HCT116 (cell line): Measurements from ENCODE around the gene NCOA1. TPM values are rescaled to one million over a fixed set of nuclear protein-coding genes. Genes with fewer than 3 reads are reported as not detected.

ENCODE experiments used
- ATAC-seq: fragments of 200-7000 bp; cut with Tn5 transposase; 2 replicates; pipeline ENCODE4 v1.9.1; 2020; ENCODE audit warnings: mild to moderate bottlenecking, moderate library complexity
- BruUV-seq: library from RNA; stranded (reverse); fragments of 400-500 nt; replicated peaks from 2 replicates; lab custom pipeline; 2021; lab: Mats Ljungman, UMichigan
- CTCF ChIA-PET: fragments of 300-600 bp; sonication (Branson Sonifier 250); formaldehyde crosslinking; loops from one replicate; lab custom pipeline; 2021; ENCODE audit warnings: antibody characterized with exemption; lab: Charles Lee
- POLR2A ChIA-PET: fragments of 300-600, 350-600 bp; sonication (Branson Sonifier 250); formaldehyde crosslinking; loops from one replicate; lab custom pipeline; 2021; ENCODE audit warnings: antibody characterized with exemption; lab: Charles Lee
- RAD21 ChIA-PET, 2 experiments: fragments of 300-600 bp; sonication (Branson Sonifier 250); formaldehyde crosslinking; loops; one replicate each; lab custom pipeline; 2023; ENCODE audit warnings: low total read pairs in 2 of 2; ENCODE audit not compliant: uncharacterized antibody in 2 of 2, unreplicated experiment in 2 of 2, low non-redundant PET in 1 of 2; lab: Charles Lee
- DNase-seq: peaks from one replicate; pipeline ENCODE4 v3.0.0-alpha.2; 2010; ENCODE audit warnings: low read depth, low spot score
- H2AFZ ChIP-seq: fragments of 200-600 bp; shearing (Covaris generic), sonication (generic); 2 replicates; pipeline ENCODE4 v1.6.1; 2017; ENCODE audit warnings: low read depth, mixed run types, mixed read lengths, antibody characterized with exemption, low read length; ENCODE audit not compliant: poor library complexity, severe bottlenecking
- H3K27ac ChIP-seq: 2 replicates; pipeline ENCODE4 v1.5.1; 2012; ENCODE audit warnings: low read depth, low read length
- H3K27me3 ChIP-seq: fragments of 200-600 bp; sonication (generic); 2 replicates; pipeline ENCODE4 v1.6.1; 2016; ENCODE audit warnings: mixed run types, low read length, mixed read lengths; ENCODE audit not compliant: insufficient read depth
- H3K36me3 ChIP-seq, 2 experiments: fragments of 200-500 bp in 1 of 2; fragments of 200-600 bp in 1 of 2; sonication (Bioruptor generic) in 1 of 2; sonication (generic) in 1 of 2; 2 replicates each; pipeline versions ENCODE4 v1.5.1 to v1.6.1; 2014 to 2016; ENCODE audit warnings: low read length in 2 of 2, inconsistent platforms in 1 of 2, mixed read lengths in 1 of 2, mixed run types in 1 of 2; ENCODE audit not compliant: insufficient read depth in 2 of 2, control insufficient read depth in 1 of 2
- H3K4me1 ChIP-seq, 2 experiments: fragments of 200-600 bp in 1 of 2; sonication (generic) in 1 of 2; 2 replicates each; pipeline versions ENCODE4 v1.5.1 to v1.6.1; 2012 to 2017; ENCODE audit warnings: low read length in 2 of 2, inconsistent platforms in 1 of 2, mild to moderate bottlenecking in 1 of 2, mixed read lengths in 1 of 2, mixed run types in 1 of 2, moderate library complexity in 1 of 2; ENCODE audit not compliant: insufficient read depth in 2 of 2, control insufficient read depth in 1 of 2
- H3K4me2 ChIP-seq: fragments of 200-600 bp; sonication (generic); 2 replicates; pipeline ENCODE4 v1.6.1; 2017; ENCODE audit warnings: mixed run types, low read length, mixed read lengths
- H3K4me3 ChIP-seq, 2 experiments: fragments of 200-600 bp in 1 of 2; sonication (generic) in 1 of 2; replicated peaks in 1 of 2; 2 replicates each; pipeline ENCODE4 v1.5.1; 2011 to 2016; ENCODE audit warnings: low read length in 2 of 2, control low read depth in 1 of 2, low read depth in 1 of 2, mild to moderate bottlenecking in 1 of 2, mixed read lengths in 1 of 2, mixed run types in 1 of 2
- H3K79me2 ChIP-seq: fragments of 200-600 bp; sonication (generic); 2 replicates; pipeline ENCODE4 v1.6.1; 2017; ENCODE audit warnings: mild to moderate bottlenecking, mixed run types, low read length, moderate library complexity, mixed read lengths; ENCODE audit not compliant: insufficient read depth
- H3K9ac ChIP-seq: fragments of 200-600 bp; sonication (generic); 2 replicates; pipeline ENCODE4 v1.6.1; 2016; ENCODE audit warnings: low read length, mixed read lengths
- H3K9me2 ChIP-seq: fragments of 200-600 bp; sonication (generic), shearing (Covaris generic); 2 replicates; pipeline ENCODE4 v1.6.1; 2017; ENCODE audit warnings: mixed run types, mild to moderate bottlenecking, moderate library complexity; ENCODE audit not compliant: insufficient read depth
- H3K9me3 ChIP-seq, 2 experiments: fragments of 200-500 bp in 1 of 2; fragments of 200-600 bp in 1 of 2; sonication (Bioruptor generic) in 1 of 2; sonication (generic) in 1 of 2; 2 replicates each; pipeline ENCODE4 v1.6.1; 2014 to 2017; ENCODE audit warnings: low read length in 2 of 2, mixed read lengths in 2 of 2, inconsistent platforms in 1 of 2, low read depth in 1 of 2, mild to moderate bottlenecking in 1 of 2, mixed run types in 1 of 2, moderate library complexity in 1 of 2; ENCODE audit not compliant: control insufficient read depth in 1 of 2, insufficient read depth in 1 of 2
- H4K20me1 ChIP-seq: fragments of 200-600 bp; sonication (generic), shearing (Covaris generic); 2 replicates; pipeline ENCODE4 v1.6.1; 2017; ENCODE audit warnings: mixed run types, mild to moderate bottlenecking, moderate library complexity; ENCODE audit not compliant: insufficient read depth
- CBX3 ChIP-seq: IDR thresholded peaks from 2 replicates; pipeline ENCODE4 v1.6.1; 2012; ENCODE audit warnings: low read depth
- CEBPB ChIP-seq: IDR thresholded peaks from 2 replicates; pipeline ENCODE4 v1.6.1; 2012; ENCODE audit warnings: low read depth
- CTCF ChIP-seq, 3 experiments: fragments of 200-600 bp in 1 of 3; sonication (generic) in 1 of 3; IDR thresholded peaks in 2 of 3; conservative IDR thresholded peaks in 1 of 3; 2 replicates each; pipeline ENCODE4 v1.5.1; 2012 to 2017; ENCODE audit warnings: low read depth in 2 of 3, low read length in 2 of 3, antibody characterized with exemption in 1 of 3, borderline replicate concordance in 1 of 3, control low read depth in 1 of 3, mild to moderate bottlenecking in 1 of 3, mixed read lengths in 1 of 3, mixed run types in 1 of 3, moderate library complexity in 1 of 3; ENCODE audit not compliant: insufficient read depth in 1 of 3
- EGR1 ChIP-seq: IDR thresholded peaks from 2 replicates; pipeline ENCODE4 v1.6.1; 2012; ENCODE audit warnings: low read depth
- ELF1 ChIP-seq: IDR thresholded peaks from 2 replicates; pipeline ENCODE4 v1.6.1; 2012; ENCODE audit warnings: low read depth, borderline replicate concordance
- EZH2 ChIP-seq: fragments of 200-600 bp; sonication (generic); IDR thresholded peaks from 2 replicates; pipeline ENCODE4 v1.6.1; 2017; ENCODE audit warnings: antibody characterized with exemption, mixed run types
- FOSL1 ChIP-seq: IDR thresholded peaks from 2 replicates; pipeline ENCODE4 v1.6.1; 2012; ENCODE audit warnings: low read depth
- JUND ChIP-seq: IDR thresholded peaks from 2 replicates; pipeline ENCODE4 v1.6.1; 2012
- RAD21 ChIP-seq: IDR thresholded peaks from 2 replicates; pipeline ENCODE4 v1.6.1; 2012; ENCODE audit warnings: low read depth, mild to moderate bottlenecking
- SIN3A ChIP-seq: IDR thresholded peaks from 2 replicates; pipeline ENCODE4 v1.6.1; 2012; ENCODE audit warnings: low read depth
- SRF ChIP-seq: IDR thresholded peaks from 2 replicates; pipeline ENCODE4 v1.6.1; 2012; ENCODE audit warnings: low read depth
- TCF7L2 ChIP-seq: IDR thresholded peaks from 2 replicates; pipeline ENCODE4 v1.7.0; 2011; ENCODE audit warnings: borderline replicate concordance, inconsistent platforms; ENCODE audit not compliant: insufficient read depth, insufficient read length; ENCODE audit errors: extremely low read depth
- YY1 ChIP-seq: IDR thresholded peaks from 2 replicates; pipeline ENCODE4 v1.6.1; 2011; ENCODE audit warnings: low read length, low read depth, moderate library complexity, mild to moderate bottlenecking; ENCODE audit not compliant: insufficient replicate concordance; ENCODE audit errors: extremely low read depth
- ZBTB33 ChIP-seq: IDR thresholded peaks from 2 replicates; pipeline ENCODE4 v1.6.1; 2011; ENCODE audit warnings: mild to moderate bottlenecking, low read length, moderate library complexity; ENCODE audit not compliant: insufficient replicate concordance; ENCODE audit errors: extremely low read depth
- ZFX ChIP-seq: fragments of 450-650 bp; IDR thresholded peaks from 2 replicates; pipeline ENCODE4 v1.6.1; 2017
- ZNF274 ChIP-seq: fragments of 200-500 bp; sonication (Bioruptor generic); IDR thresholded peaks from 2 replicates; pipeline ENCODE4 v1.6.1; 2014; ENCODE audit warnings: mild to moderate bottlenecking, low read depth, low read length, inconsistent platforms
- intact Hi-C: fragments of 100-400 bp; cut with micrococcal nuclease; formaldehyde crosslinking; loops from 2 replicates; pipeline ENCODE4 v1.10.0; 2022
- total RNA-seq: library from RNA; stranded (reverse); gene quantifications from one replicate; pipeline ENCODE4 v1.2.1, GENCODE V29; 2021; ENCODE audit not compliant: unreplicated experiment
- TF ChIP-seq, protein P1 (sequence below): IDR thresholded peaks from 2 replicates; pipeline ENCODE4 v1.6.1; 2012
- TF ChIP-seq, protein P2 (sequence below): IDR thresholded peaks from 2 replicates; pipeline ENCODE4 v1.6.1; 2012; ENCODE audit warnings: low read depth

The NCOA1 gene
- total RNA-seq, 1 experiment from 2014 or later = 10.4 TPM

GRCh38 chr2:24539258-24539657 lies 48.2 kb downstream of the NCOA1 start:
- ATAC-seq = no peak
- H3K79me2 ChIP-seq = no peaks in the 10 kb centered on the region
- intact Hi-C loops = no loop called here
- H3K4me1 ChIP-seq = no peaks in the 10 kb centered on the region
- TF ChIP-seq CTCF (IDR thresholded peaks at IDR 0.05 in 2 of 3, conservative IDR thresholded peaks at IDR 0.05 in 1 of 3; ENCODE audit: borderline replicate concordance in 1 of 3, insufficient read depth in 1 of 3, low read depth in 2 of 3, low read length in 2 of 3) (no peak), ZNF274 (no peak), ELF1 (no peak), CBX3 (no peak), YY1 (no peak), RAD21 (no peak), ZFX (no peak), FOSL1 (no peak), ZBTB33 (no peak), JUND (no peak), EZH2 (no peak), EGR1 (no peak), CEBPB (no peak), SIN3A (no peak), TCF7L2 (no peak), SRF (no peak)
- TF ChIP-seq, protein P1, sequence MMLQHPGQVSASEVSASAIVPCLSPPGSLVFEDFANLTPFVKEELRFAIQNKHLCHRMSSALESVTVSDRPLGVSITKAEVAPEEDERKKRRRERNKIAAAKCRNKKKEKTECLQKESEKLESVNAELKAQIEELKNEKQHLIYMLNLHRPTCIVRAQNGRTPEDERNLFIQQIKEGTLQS = no peak
- TF ChIP-seq, protein P2, sequence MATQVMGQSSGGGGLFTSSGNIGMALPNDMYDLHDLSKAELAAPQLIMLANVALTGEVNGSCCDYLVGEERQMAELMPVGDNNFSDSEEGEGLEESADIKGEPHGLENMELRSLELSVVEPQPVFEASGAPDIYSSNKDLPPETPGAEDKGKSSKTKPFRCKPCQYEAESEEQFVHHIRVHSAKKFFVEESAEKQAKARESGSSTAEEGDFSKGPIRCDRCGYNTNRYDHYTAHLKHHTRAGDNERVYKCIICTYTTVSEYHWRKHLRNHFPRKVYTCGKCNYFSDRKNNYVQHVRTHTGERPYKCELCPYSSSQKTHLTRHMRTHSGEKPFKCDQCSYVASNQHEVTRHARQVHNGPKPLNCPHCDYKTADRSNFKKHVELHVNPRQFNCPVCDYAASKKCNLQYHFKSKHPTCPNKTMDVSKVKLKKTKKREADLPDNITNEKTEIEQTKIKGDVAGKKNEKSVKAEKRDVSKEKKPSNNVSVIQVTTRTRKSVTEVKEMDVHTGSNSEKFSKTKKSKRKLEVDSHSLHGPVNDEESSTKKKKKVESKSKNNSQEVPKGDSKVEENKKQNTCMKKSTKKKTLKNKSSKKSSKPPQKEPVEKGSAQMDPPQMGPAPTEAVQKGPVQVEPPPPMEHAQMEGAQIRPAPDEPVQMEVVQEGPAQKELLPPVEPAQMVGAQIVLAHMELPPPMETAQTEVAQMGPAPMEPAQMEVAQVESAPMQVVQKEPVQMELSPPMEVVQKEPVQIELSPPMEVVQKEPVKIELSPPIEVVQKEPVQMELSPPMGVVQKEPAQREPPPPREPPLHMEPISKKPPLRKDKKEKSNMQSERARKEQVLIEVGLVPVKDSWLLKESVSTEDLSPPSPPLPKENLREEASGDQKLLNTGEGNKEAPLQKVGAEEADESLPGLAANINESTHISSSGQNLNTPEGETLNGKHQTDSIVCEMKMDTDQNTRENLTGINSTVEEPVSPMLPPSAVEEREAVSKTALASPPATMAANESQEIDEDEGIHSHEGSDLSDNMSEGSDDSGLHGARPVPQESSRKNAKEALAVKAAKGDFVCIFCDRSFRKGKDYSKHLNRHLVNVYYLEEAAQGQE = no peak
- TF ChIP-seq, all 23 proteins: peak for 0
- DNase-seq = no peak
- H4K20me1 ChIP-seq = no peaks in the 10 kb centered on the region
- POLR2A ChIA-PET = no interaction called here
- no TSS peak for BruUV-seq
- no peaks in the 10 kb centered on the region for H3K36me3 ChIP-seq
- RAD21 ChIA-PET = no interaction called here
- CTCF ChIA-PET = no interaction called here
- H3K27ac ChIP-seq = no peak overlapping the region
- H2AFZ ChIP-seq = no peak overlapping the region
- H3K27me3 ChIP-seq = no peaks in the 10 kb centered on the region
- no peaks in the 10 kb centered on the region for H3K9me2 ChIP-seq
- no peak overlapping the region for H3K4me3 ChIP-seq
- no peak overlapping the region for H3K9ac ChIP-seq
- no peaks in the 10 kb centered on the region for H3K9me3 ChIP-seq
- H3K4me2 ChIP-seq = no peak overlapping the region
